ENCODE results near the gene NSUN4. TPM values are rescaled to one million over a fixed set of nuclear protein-coding genes. Genes with fewer than 3 reads are reported as not detected.
A peak's percentile ranks its signal among the peaks of the same experiment; 100 is the strongest.

Gene NSUN4
- total RNA-seq, 1 donor from 2014 or later, result 16.9 TPM

DNA sequence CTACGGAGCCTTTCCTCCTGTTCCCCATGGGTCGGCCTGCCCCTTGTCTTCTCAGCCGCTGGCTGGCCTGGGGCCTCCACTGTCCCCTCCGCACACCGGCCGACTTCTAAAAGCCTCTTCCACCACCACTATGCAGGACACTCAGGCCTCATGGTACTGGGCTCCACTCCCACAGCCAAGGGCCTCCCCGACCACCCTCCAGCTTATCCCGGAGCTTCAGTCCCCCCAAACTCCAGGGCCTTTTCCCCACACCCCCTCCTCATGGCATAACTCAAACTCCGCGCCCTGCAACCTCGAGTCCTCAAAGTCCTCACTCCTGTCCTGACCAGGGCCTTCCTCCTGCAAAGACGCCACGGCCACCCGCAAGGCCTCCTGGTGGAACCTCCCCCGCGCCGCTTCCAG lies 39.2 kb upstream of the NSUN4 start:
- H3K4me3 Mint-ChIP-seq (ENCODE audit: unreplicated experiment), result peak overlapping the region; percentile 99
- H3K27me3 Mint-ChIP-seq (ENCODE audit: low read depth, unreplicated experiment), result no peaks in the 10 kb centered on the region
- Histone ChIP-seq H3K27me3 (ENCODE audit: insufficient read depth, low read length) (no peaks in the 10 kb centered on the region), H3K79me2 (ENCODE audit: insufficient read depth, low read length) (peaks cover 97% of the 10 kb centered on the region), H2AFZ (ENCODE audit: low read depth, low read length) (peak overlapping the region; percentile 47), H3K36me3 (ENCODE audit: insufficient read depth, low read length) (peaks cover 17% of the 10 kb centered on the region), H3K27ac (ENCODE audit: low read depth, low read length) (peak overlapping the region; percentile 96), H3K4me2 (ENCODE audit: low read length) (peak overlapping the region; percentile 99), H3K9me3 (ENCODE audit: insufficient read depth, low read depth, low read length) (no peaks in the 10 kb centered on the region), H3K9ac (ENCODE audit: low read length) (peak overlapping the region; percentile 98), H4K20me1 (ENCODE audit: insufficient read depth, low read length) (peaks cover 51% of the 10 kb centered on the region), H3K4me1 (ENCODE audit: insufficient read depth, low read length) (peaks cover 23% of the 10 kb centered on the region), H3K4me3 (ENCODE audit: insufficient read depth, low read depth, low read length) (peak overlapping the region; percentile 98)
- H3K36me3 Mint-ChIP-seq (ENCODE audit: low read depth, unreplicated experiment), result peaks cover 13% of the 10 kb centered on the region
- peaks cover 32% of the 10 kb centered on the region for H3K4me1 Mint-ChIP-seq (ENCODE audit: low read depth, unreplicated experiment)
- peak overlapping the region; percentile 87 for H3K27ac Mint-ChIP-seq (ENCODE audit: unreplicated experiment)
- H3K9me3 Mint-ChIP-seq (ENCODE audit: unreplicated experiment), result no peaks in the 10 kb centered on the region
- DNase-seq (ENCODE audit: low read depth) (no peak), FAIRE-seq (no peak)
- no peak for TF ChIP-seq EZH2 (IDR thresholded peaks at IDR 0.05; ENCODE audit: insufficient read depth, low read length)
- TF ChIP-seq, protein P1, sequence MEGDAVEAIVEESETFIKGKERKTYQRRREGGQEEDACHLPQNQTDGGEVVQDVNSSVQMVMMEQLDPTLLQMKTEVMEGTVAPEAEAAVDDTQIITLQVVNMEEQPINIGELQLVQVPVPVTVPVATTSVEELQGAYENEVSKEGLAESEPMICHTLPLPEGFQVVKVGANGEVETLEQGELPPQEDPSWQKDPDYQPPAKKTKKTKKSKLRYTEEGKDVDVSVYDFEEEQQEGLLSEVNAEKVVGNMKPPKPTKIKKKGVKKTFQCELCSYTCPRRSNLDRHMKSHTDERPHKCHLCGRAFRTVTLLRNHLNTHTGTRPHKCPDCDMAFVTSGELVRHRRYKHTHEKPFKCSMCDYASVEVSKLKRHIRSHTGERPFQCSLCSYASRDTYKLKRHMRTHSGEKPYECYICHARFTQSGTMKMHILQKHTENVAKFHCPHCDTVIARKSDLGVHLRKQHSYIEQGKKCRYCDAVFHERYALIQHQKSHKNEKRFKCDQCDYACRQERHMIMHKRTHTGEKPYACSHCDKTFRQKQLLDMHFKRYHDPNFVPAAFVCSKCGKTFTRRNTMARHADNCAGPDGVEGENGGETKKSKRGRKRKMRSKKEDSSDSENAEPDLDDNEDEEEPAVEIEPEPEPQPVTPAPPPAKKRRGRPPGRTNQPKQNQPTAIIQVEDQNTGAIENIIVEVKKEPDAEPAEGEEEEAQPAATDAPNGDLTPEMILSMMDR (IDR thresholded peaks at IDR 0.05; ENCODE audit: insufficient read depth, low read depth, low read length), result no peak

DNA sequence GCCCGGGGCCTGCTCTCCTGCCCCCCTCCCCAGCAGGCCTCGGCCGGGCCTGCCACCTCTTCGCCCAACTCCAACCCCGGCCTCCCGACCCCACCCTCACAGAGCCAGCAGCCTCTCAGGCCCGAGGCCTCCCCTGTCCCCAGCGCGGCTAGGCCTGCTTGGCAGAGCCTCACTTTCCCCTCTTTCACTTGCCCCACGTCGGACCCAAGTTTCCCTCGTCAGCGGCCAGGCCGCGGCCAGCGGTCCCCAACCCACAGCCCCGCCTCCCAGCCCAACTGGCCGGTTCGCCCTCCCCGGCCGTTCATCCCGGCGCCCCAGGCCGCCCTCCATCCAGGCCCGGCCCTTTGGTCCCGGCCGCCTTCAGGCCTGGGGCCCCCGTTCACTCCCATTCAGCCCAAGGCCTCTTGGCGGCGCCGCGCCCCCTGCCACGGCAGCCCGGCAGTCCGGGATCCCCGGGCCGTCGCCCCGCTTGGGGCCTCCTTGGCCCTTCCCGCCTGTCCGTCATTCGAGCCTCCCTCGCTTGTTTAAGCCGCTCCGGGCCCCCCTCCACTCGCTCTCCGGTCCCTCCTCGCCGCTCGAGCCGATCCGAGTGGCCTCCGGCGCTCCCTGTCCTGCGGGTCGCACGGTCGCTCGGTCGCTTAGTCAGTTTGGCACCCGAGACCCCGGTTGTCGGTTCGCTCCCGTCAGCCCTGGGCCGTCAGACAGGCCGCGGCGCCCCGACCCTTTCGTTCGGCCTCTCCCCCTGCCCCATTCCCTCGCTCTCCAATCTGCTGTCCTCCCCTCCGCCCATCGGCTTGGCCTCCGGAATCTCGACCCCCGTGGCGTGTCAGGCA lies 38.6 kb upstream of the NSUN4 start:
- Histone ChIP-seq H4K20me1 (ENCODE audit: insufficient read depth, low read length) (peaks cover 57% of the 10 kb centered on the region), H3K4me2 (ENCODE audit: low read length) (peak overlapping the region; percentile 99), H3K27ac (ENCODE audit: low read depth, low read length) (peak overlapping the region; percentile 96), H3K27me3 (ENCODE audit: insufficient read depth, low read length) (no peaks in the 10 kb centered on the region), H3K79me2 (ENCODE audit: insufficient read depth, low read length) (peaks cover 97% of the 10 kb centered on the region), H3K9me3 (ENCODE audit: insufficient read depth, low read depth, low read length) (no peaks in the 10 kb centered on the region), H3K4me1 (ENCODE audit: insufficient read depth, low read length) (peaks cover 26% of the 10 kb centered on the region), H3K36me3 (ENCODE audit: insufficient read depth, low read length) (peaks cover 11% of the 10 kb centered on the region), H3K9ac (ENCODE audit: low read length) (peak overlapping the region; percentile 98), H3K4me3 (ENCODE audit: insufficient read depth, low read depth, low read length) (peak overlapping the region; percentile 98), H2AFZ (ENCODE audit: low read depth, low read length) (peak overlapping the region; percentile 57)
- Mint-ChIP-seq H3K9me3 (ENCODE audit: unreplicated experiment) (no peaks in the 10 kb centered on the region), H3K27ac (ENCODE audit: unreplicated experiment) (peak overlapping the region; percentile 96), H3K4me1 (ENCODE audit: low read depth, unreplicated experiment) (peaks cover 32% of the 10 kb centered on the region), H3K27me3 (ENCODE audit: low read depth, unreplicated experiment) (no peaks in the 10 kb centered on the region), H3K4me3 (ENCODE audit: unreplicated experiment) (peak overlapping the region; percentile 99), H3K36me3 (ENCODE audit: low read depth, unreplicated experiment) (peaks cover 8% of the 10 kb centered on the region)
- FAIRE-seq (no peak), DNase-seq (ENCODE audit: low read depth) (peak; percentile 47)
- TF ChIP-seq, protein P1 (IDR thresholded peaks at IDR 0.05; ENCODE audit: insufficient read depth, low read depth, low read length), result no peak
- no peak for TF ChIP-seq EZH2 (IDR thresholded peaks at IDR 0.05; ENCODE audit: insufficient read depth, low read length)

DNA sequence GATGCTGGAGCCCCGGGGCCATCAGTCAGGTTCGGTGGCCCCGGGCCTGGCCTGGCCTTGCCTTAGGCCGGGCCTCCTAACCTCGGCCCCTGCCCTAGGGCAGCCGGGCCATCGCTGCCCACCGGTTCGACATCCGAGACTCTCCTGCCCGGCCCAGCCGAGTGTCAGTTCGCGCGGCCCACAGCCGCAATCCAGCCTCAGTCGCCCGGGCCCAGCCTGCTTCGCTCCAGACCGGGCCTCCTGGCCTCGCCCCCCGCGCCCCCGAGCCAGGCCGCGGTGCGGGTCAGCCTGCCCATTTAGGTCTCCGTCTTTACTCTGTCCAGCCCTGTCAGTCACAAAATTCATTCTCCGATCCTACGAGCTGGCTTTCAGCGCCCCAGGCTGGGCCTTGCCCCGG lies 38.0 kb upstream of the NSUN4 start:
- H3K9ac ChIP-seq (ENCODE audit: low read length), result peak overlapping the region; percentile 98
- peaks cover 37% of the 10 kb centered on the region for H3K4me1 Mint-ChIP-seq (ENCODE audit: low read depth, unreplicated experiment)
- H3K4me2 ChIP-seq (ENCODE audit: low read length), result peak overlapping the region; percentile 99
- H3K27ac Mint-ChIP-seq (ENCODE audit: unreplicated experiment), result peak overlapping the region; percentile 96
- H3K9me3 Mint-ChIP-seq (ENCODE audit: unreplicated experiment), result no peaks in the 10 kb centered on the region
- no peaks in the 10 kb centered on the region for H3K9me3 ChIP-seq (ENCODE audit: insufficient read depth, low read depth, low read length)
- H3K4me3 ChIP-seq (ENCODE audit: insufficient read depth, low read depth, low read length), result peak overlapping the region; percentile 98
- peaks cover 5% of the 10 kb centered on the region for H3K36me3 ChIP-seq (ENCODE audit: insufficient read depth, low read length)
- peaks cover 97% of the 10 kb centered on the region for H3K79me2 ChIP-seq (ENCODE audit: insufficient read depth, low read length)
- H2AFZ ChIP-seq (ENCODE audit: low read depth, low read length), result peak overlapping the region; percentile 57
- no peaks in the 10 kb centered on the region for H3K27me3 Mint-ChIP-seq (ENCODE audit: low read depth, unreplicated experiment)
- H3K27ac ChIP-seq (ENCODE audit: low read depth, low read length), result peak overlapping the region; percentile 96
- TF ChIP-seq EZH2 (IDR thresholded peaks at IDR 0.05; ENCODE audit: insufficient read depth, low read length), result no peak
- TF ChIP-seq, protein P1 (IDR thresholded peaks at IDR 0.05; ENCODE audit: insufficient read depth, low read depth, low read length), result no peak
- peaks cover 58% of the 10 kb centered on the region for H4K20me1 ChIP-seq (ENCODE audit: insufficient read depth, low read length)
- no peaks in the 10 kb centered on the region for H3K27me3 ChIP-seq (ENCODE audit: insufficient read depth, low read length)
- peaks cover 26% of the 10 kb centered on the region for H3K4me1 ChIP-seq (ENCODE audit: insufficient read depth, low read length)
- peaks cover 7% of the 10 kb centered on the region for H3K36me3 Mint-ChIP-seq (ENCODE audit: low read depth, unreplicated experiment)
- no peak for FAIRE-seq
- peak overlapping the region; percentile 99 for H3K4me3 Mint-ChIP-seq (ENCODE audit: unreplicated experiment)
- no peak for DNase-seq (ENCODE audit: low read depth)
